Lower leg skin (tissue), 4 donors: ENCODE data around the gene ATP8A2. TPM values are rescaled to one million over a fixed set of nuclear protein-coding genes. Genes with fewer than 3 reads are reported as not detected.

ENCODE experiments used
- DNase-seq, 2 donors: peaks; one replicate each; pipeline ENCODE4 v3.0.0-alpha.2; 2019; ENCODE audit warnings: low spot score in 2 of 2
- H3K4me3 ChIP-seq: fragments of 200-600 bp; sonication (generic); 2 replicates; pipeline ENCODE4 v1.5.1; 2017; ENCODE audit warnings: mild to moderate bottlenecking, low read depth; ENCODE audit not compliant: poor library complexity, severe bottlenecking
- POLR2A ChIP-seq, 2 donors: fragments of 450-650 bp; IDR thresholded peaks; one replicate each; pipeline ENCODE4 v1.6.1; 2016 to 2017; ENCODE audit warnings: antibody characterized with exemption in 2 of 2, mild to moderate bottlenecking in 1 of 2, moderate library complexity in 1 of 2
- WGBS, 2 donors: methylation state at CpG; one replicate each; pipeline ENCODE4 v1.1.5; 2018; 5-methylcytosine and 5-hydroxymethylcytosine counted together
- intact Hi-C: fragments of 100-400 bp; cut with DNase I; formaldehyde crosslinking; loops from one replicate; pipeline ENCODE4 v1.15.0; 2023; ENCODE audit warnings: low total_unique reads
- total RNA-seq, 4 donors: library from RNA; depleted of rRNA; stranded (reverse); fragments of >200 nt; gene quantifications; one replicate each; pipeline ENCODE4 v1.1.0, GENCODE V29; 2016
- TF ChIP-seq, protein P1 (sequence below), 3 donors: fragments of 450-650 bp; IDR thresholded peaks; one replicate each; pipeline ENCODE4 v1.5.1; 2016; ENCODE audit warnings: antibody characterized with exemption in 3 of 3, mild to moderate bottlenecking in 3 of 3, moderate library complexity in 2 of 3

Gene ATP8A2
- total RNA-seq, 4 donors from 2014 or later = 0.05 to 0.23 TPM; not detected in 2

- WGBS, 2 donors = 31 to 40% methylated on average over 10 of the region's 10 CpGs
- no peak for DNase-seq
- TF ChIP-seq, protein P1, sequence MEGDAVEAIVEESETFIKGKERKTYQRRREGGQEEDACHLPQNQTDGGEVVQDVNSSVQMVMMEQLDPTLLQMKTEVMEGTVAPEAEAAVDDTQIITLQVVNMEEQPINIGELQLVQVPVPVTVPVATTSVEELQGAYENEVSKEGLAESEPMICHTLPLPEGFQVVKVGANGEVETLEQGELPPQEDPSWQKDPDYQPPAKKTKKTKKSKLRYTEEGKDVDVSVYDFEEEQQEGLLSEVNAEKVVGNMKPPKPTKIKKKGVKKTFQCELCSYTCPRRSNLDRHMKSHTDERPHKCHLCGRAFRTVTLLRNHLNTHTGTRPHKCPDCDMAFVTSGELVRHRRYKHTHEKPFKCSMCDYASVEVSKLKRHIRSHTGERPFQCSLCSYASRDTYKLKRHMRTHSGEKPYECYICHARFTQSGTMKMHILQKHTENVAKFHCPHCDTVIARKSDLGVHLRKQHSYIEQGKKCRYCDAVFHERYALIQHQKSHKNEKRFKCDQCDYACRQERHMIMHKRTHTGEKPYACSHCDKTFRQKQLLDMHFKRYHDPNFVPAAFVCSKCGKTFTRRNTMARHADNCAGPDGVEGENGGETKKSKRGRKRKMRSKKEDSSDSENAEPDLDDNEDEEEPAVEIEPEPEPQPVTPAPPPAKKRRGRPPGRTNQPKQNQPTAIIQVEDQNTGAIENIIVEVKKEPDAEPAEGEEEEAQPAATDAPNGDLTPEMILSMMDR (IDR thresholded peaks at IDR 0.05) = no peak
- no peak for TF ChIP-seq POLR2A (IDR thresholded peaks at IDR 0.05)
- intact Hi-C loops = no loop called here
- H3K4me3 ChIP-seq = no peak overlapping the region
Observed at GRCh38 chr13:25977216-25977615, 605.4 kb downstream of the ATP8A2 start.

- no peak for TF ChIP-seq POLR2A (IDR thresholded peaks at IDR 0.05)
- TF ChIP-seq, protein P1 (IDR thresholded peaks at IDR 0.05) = no peak
- intact Hi-C loops = no loop called here
- 30 to 32% methylated on average over 4 of the region's 4 CpGs for WGBS, 2 donors
Observed at GRCh38 chr13:25977671-25978070, 605.9 kb downstream of the ATP8A2 start.

GRCh38 chr13:25978961-25979360, 607.2 kb downstream of the ATP8A2 start:
- DNase-seq = no peak
- no peak overlapping the region for H3K4me3 ChIP-seq
- TF ChIP-seq POLR2A (IDR thresholded peaks at IDR 0.05) = no peak
- TF ChIP-seq, protein P1 (IDR thresholded peaks at IDR 0.05) = no peak
- intact Hi-C loops = no loop called here
- 91 to 95% methylated on average over 2 of the region's 2 CpGs for WGBS, 2 donors

More at GRCh38 chr13:25977671-25978070, 605.9 kb downstream of the ATP8A2 start:
- no peak overlapping the region for H3K4me3 ChIP-seq
- no peak for DNase-seq

DNA sequence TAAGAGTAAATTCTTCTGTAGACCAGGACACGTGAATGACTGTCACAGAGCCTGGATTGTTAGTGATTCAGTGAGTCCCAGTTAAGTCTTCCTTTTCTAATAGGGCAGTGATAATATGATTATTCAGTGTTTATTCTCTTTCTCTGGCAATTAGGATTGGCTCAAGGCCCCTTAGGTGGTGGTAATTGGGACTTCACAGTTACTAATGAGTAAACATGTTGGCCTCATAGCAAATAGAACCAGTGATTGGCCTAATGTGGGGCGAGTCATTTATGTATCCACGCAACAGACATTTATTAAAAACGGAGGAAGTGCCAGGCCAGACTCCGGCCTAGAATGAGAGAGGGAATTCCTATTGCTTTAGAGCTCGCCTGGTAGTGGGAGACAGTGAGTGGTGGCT, 607.6 kb downstream of the ATP8A2 start:
- TF ChIP-seq, protein P1 (IDR thresholded peaks at IDR 0.05) = no peak
- TF ChIP-seq POLR2A (IDR thresholded peaks at IDR 0.05) = no peak
- 86 to 96% methylated on average over 6 of the region's 6 CpGs for WGBS, 2 donors

DNA sequence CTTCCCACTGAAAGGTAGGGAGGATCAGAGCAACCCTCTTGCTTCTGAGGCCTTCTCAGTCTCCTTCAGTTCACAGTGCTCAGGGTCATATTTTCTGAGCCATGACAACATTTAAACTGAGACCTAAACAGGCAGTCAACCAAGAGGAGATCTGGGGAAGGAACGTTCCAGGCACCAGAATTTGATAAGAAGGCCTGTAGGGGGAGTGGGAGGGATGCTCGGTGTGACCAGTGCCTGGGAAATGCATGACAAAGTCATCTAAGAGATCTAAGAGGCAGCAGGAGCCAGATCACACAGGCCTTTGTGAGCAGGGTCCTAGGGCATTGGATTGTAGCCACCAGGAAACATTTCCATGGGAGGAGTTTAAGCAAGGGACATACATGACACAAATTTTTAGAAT, 608.5 kb downstream of the ATP8A2 start:
- DNase-seq = no peak
- 61 to 68% methylated on average over 2 of the region's 2 CpGs for WGBS, 2 donors
- no peak overlapping the region for H3K4me3 ChIP-seq
- intact Hi-C loops = no loop called here
- no peak for TF ChIP-seq POLR2A (IDR thresholded peaks at IDR 0.05)
- TF ChIP-seq, protein P1 (IDR thresholded peaks at IDR 0.05) = no peak

More for the DNA sequence above, 607.6 kb downstream of the ATP8A2 start:
- DNase-seq = no peak
- intact Hi-C loops = no loop called here
- no peak overlapping the region for H3K4me3 ChIP-seq

DNA sequence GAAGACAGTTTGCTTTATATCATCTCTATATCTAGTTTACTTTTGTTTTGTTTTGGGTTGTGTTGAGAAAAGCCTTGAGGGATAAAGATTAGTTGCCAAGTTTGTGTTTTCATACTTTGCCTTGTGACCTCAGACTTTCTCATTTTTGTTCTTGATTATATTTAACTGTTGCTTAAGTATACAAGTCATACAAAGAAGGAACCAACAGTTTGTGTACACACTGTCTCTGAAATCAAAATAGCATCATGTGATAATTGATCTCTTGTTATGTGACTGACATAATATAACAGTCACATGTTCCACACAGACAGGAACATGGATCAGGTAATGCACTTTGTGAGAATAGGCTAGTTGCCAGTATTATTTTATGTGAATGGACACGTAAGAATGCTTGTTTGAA, 609.3 kb downstream of the ATP8A2 start:
- no peak overlapping the region for H3K4me3 ChIP-seq
- WGBS, 2 donors = 45 to 51% methylated on average over 1 of the region's 1 CpG
- intact Hi-C loops = no loop called here
- DNase-seq = no peak
- TF ChIP-seq POLR2A (IDR thresholded peaks at IDR 0.05) = no peak
- TF ChIP-seq, protein P1 (IDR thresholded peaks at IDR 0.05) = no peak
